Measurements from ENCODE around the gene WNT9A. TPM values are rescaled to one million over a fixed set of nuclear protein-coding genes. Genes with fewer than 3 reads are reported as not detected.

WNT9A gene
- total and polyA plus RNA-seq, 3 donors from 2014 or later, result 3.1 to 4.3 (median 3.5) TPM

- intact Hi-C loops (cut with DNase I; ENCODE audit: low total_unique reads), result no loop called here
- Histone ChIP-seq H3K27me3 (no peaks in the 10 kb centered on the region), H3K27ac (no peak overlapping the region), H3K36me3 (ENCODE audit: low read depth, missing control alignments) (no peaks in the 10 kb centered on the region), H3K4me3 (no peak overlapping the region), H3K9me3 (no peaks in the 10 kb centered on the region), H3K4me1 (no peaks in the 10 kb centered on the region)
- WGBS, 2 donors, result 81 to 91% methylated on average over 5 of the region's 5 CpGs
- no peak for DNase-seq
- TF ChIP-seq CTCF (IDR thresholded peaks at IDR 0.05), result no peak
- no peak for TF ChIP-seq POLR2A (IDR thresholded peaks at IDR 0.05)
Measured at GRCh38 chr1:227869851-227870305, 77.9 kb downstream of the WNT9A start.

- no peaks in the 10 kb centered on the region for H3K4me1 ChIP-seq
- no peak for TF ChIP-seq CTCF (IDR thresholded peaks at IDR 0.05)
- no peak for TF ChIP-seq POLR2A (IDR thresholded peaks at IDR 0.05)
- no peaks in the 10 kb centered on the region for H3K27me3 ChIP-seq
- no peaks in the 10 kb centered on the region for H3K36me3 ChIP-seq (ENCODE audit: low read depth, missing control alignments)
- no peak for DNase-seq
- no peak overlapping the region for H3K27ac ChIP-seq
- H3K9me3 ChIP-seq, result no peaks in the 10 kb centered on the region
- intact Hi-C loops (cut with DNase I; ENCODE audit: low total_unique reads), result no loop called here
- H3K4me3 ChIP-seq, result no peak overlapping the region
- 66 to 83% methylated on average over 2 to 5 of the region's 5 CpGs for WGBS, 2 donors
Measured at GRCh38 chr1:227869279-227869842, 78.4 kb downstream of the WNT9A start.

Small RNA genes within 50 kb of the gene (microRNA-seq; reads per million reads assigned to microRNA genes)
- 0.70 to 1.4 reads per million in 2 donors for gene MIR5008 (ENCODE audit: borderline number of aligned reads in 2 of 2, borderline replicate concordance in 1 of 2)

Small RNA genes within 50 kb of the gene (small RNA-seq; reads per million reads assigned to genes)
- gene MIR5008 (0 to 0.18 reads per million in 2 donors), gene SEPT14P17 (0 reads per million in 2 donors)

Other genes starting within 250 kb of the WNT9A start
- gene JMJD4, start 212.6 kb downstream of the WNT9A start, total RNA-seq, result 10 to 100 TPM; 35.2 to 36.1 TPM
- gene JMJD4, start 212.6 kb downstream of the WNT9A start, polyA plus RNA-seq (ENCODE audit: insufficient read depth, low read depth, low replicate concordance), result 33.8 TPM
- 10 to 100 TPM; 77.6 to 80.3 TPM for gene SNAP47, start 212.5 kb downstream of the WNT9A start, total RNA-seq
- gene SNAP47, start 212.5 kb downstream of the WNT9A start, polyA plus RNA-seq (ENCODE audit: insufficient read depth, low read depth, low replicate concordance), result 72.2 TPM
- gene PRSS38, start 132.3 kb downstream of the WNT9A start, total RNA-seq, result 1 to 10 TPM; 3.4 to 9.3 TPM
- 5.4 TPM for gene PRSS38, start 132.3 kb downstream of the WNT9A start, polyA plus RNA-seq (ENCODE audit: insufficient read depth, low read depth, low replicate concordance)
- gene WNT3A, start 59.1 kb upstream of the WNT9A start, total RNA-seq, result under 1 TPM; 0.08 to 0.19 TPM
- gene WNT3A, start 59.1 kb upstream of the WNT9A start, polyA plus RNA-seq (ENCODE audit: insufficient read depth, low read depth, low replicate concordance), result 0.13 TPM
- gene ARF1, start 134.8 kb upstream of the WNT9A start, total RNA-seq, result 100 to 1,000 TPM; 426 to 488 TPM
- 637 TPM for gene ARF1, start 134.8 kb upstream of the WNT9A start, polyA plus RNA-seq (ENCODE audit: insufficient read depth, low read depth, low replicate concordance)
- gene C1orf35, start 155.4 kb upstream of the WNT9A start, total RNA-seq, result 10 to 100 TPM; 19.4 to 25.0 TPM
- 11.3 TPM for gene C1orf35, start 155.4 kb upstream of the WNT9A start, polyA plus RNA-seq (ENCODE audit: insufficient read depth, low read depth, low replicate concordance)
- 100 to 1,000 TPM; 102 to 121 TPM for gene MRPL55, start 161.4 kb upstream of the WNT9A start, total RNA-seq
- 63.1 TPM for gene MRPL55, start 161.4 kb upstream of the WNT9A start, polyA plus RNA-seq (ENCODE audit: insufficient read depth, low read depth, low replicate concordance)
- 100 to 1,000 TPM; 298 to 343 TPM for gene GUK1, start 192.3 kb upstream of the WNT9A start, total RNA-seq
- 236 TPM for gene GUK1, start 192.3 kb upstream of the WNT9A start, polyA plus RNA-seq (ENCODE audit: insufficient read depth, low read depth, low replicate concordance)
- gene GJC2, start 202.0 kb upstream of the WNT9A start, total RNA-seq, result 1 to 10 TPM; 2.0 to 4.2 TPM
- 2.6 TPM for gene GJC2, start 202.0 kb upstream of the WNT9A start, polyA plus RNA-seq (ENCODE audit: insufficient read depth, low read depth, low replicate concordance)
- gene IBA57, start 217.9 kb upstream of the WNT9A start, total RNA-seq, result 10 to 100 TPM; 16.0 to 23.2 TPM
- gene IBA57, start 217.9 kb upstream of the WNT9A start, polyA plus RNA-seq (ENCODE audit: insufficient read depth, low read depth, low replicate concordance), result 21.0 TPM